Heart left ventricle (tissue), 16 donors: ENCODE results near the gene GNAQ. TPM values are rescaled to one million over a fixed set of nuclear protein-coding genes. Genes with fewer than 3 reads are reported as not detected.

ENCODE experiments used
- ATAC-seq, 4 donors: fragments of 200-7000 bp; cut with Tn5 transposase; one replicate each; pipeline ENCODE4 v1.9.1; 2020 to 2022; ENCODE audit warnings: moderate library complexity in 4 of 4, mild to moderate bottlenecking in 3 of 4, moderate number of reproducible peaks in 1 of 4
- DNase-seq, 5 donors: peaks; one replicate each; pipeline ENCODE4 v3.0.0-alpha.2; 2020
- H3K27ac ChIP-seq, 12 donors: fragments of 200-600 bp; sonication (generic) in 4 of 12; one replicate each; pipeline versions ENCODE4 v1.5.0 to v1.8.0; 2016 to 2022; ENCODE audit warnings: mild to moderate bottlenecking in 2 of 12
- H3K27me3 ChIP-seq, 9 donors: fragments of 200-600 bp; sonication (generic) in 2 of 9; one replicate each; pipeline versions ENCODE4 v1.5.1 to v1.8.0; 2016 to 2022; ENCODE audit warnings: mild to moderate bottlenecking in 3 of 9
- H3K36me3 ChIP-seq, 9 donors: fragments of 200-600 bp; sonication (generic) in 2 of 9; one replicate each; pipeline versions ENCODE4 v1.5.0 to v1.8.0; 2018 to 2022; ENCODE audit warnings: mild to moderate bottlenecking in 2 of 9
- H3K4me1 ChIP-seq, 12 donors: fragments of 200-600 bp; sonication (generic) in 4 of 12; one replicate each; pipeline versions ENCODE4 v1.5.0 to v1.8.0; 2016 to 2022; ENCODE audit warnings: mild to moderate bottlenecking in 3 of 12
- H3K4me3 ChIP-seq, 12 donors: fragments of 200-600 bp; sonication (generic) in 4 of 12; one replicate each; pipeline versions ENCODE4 v1.5.0 to v1.8.0; 2017 to 2022; ENCODE audit warnings: mild to moderate bottlenecking in 9 of 12, moderate library complexity in 4 of 12
- H3K9me3 ChIP-seq, 12 donors: fragments of 200-600 bp; sonication (generic) in 4 of 12; one replicate each; pipeline versions ENCODE4 v1.5.0 to v1.8.0; 2016 to 2022; ENCODE audit warnings: mild to moderate bottlenecking in 1 of 12
- POLR2A ChIP-seq, 2 donors: fragments of 450-650 bp; IDR thresholded peaks; one replicate each; pipeline ENCODE4 v1.6.1; 2017; ENCODE audit warnings: antibody characterized with exemption in 2 of 2, mild to moderate bottlenecking in 2 of 2, moderate library complexity in 2 of 2
- WGBS, 4 donors: extraction: QIAGEN DNeasy Blood & Tissue Kit in 2 of 4; methylation state at CpG; one replicate each; pipeline versions ENCODE4 v1.1.5 to v1.1.7; 2013 to 2018; 5-methylcytosine and 5-hydroxymethylcytosine counted together
- intact Hi-C, 10 donors: fragments of 100-400 bp; cut with DNase I; formaldehyde crosslinking; loops; one replicate each; pipeline versions ENCODE4 v1.11.1 to v1.14.2; 2022
- polyA plus RNA-seq, 2 donors: library from polyadenylated mRNA; stranded (reverse); fragments of 200-250 nt; gene quantifications; one replicate each; pipeline ENCODE4 v1.2.3, GENCODE V29; 2013
- total RNA-seq, 9 donors: library from RNA; depleted of rRNA in 2 of 9; stranded (reverse); fragments of >200 nt in 2 of 9; fragmentation: NEBNext Ultra II Directional in 3 of 9; extraction: Animal tissue kit (Norgen Biotek cat#: 25700) in 3 of 9; gene quantifications; one replicate each; pipeline versions ENCODE4 v1.1.0 to v1.2.4, GENCODE V29; 2016 to 2023
- TF ChIP-seq, protein P1 (sequence below), 12 donors: fragments of 200-600 bp; sonication (generic) in 4 of 12; IDR thresholded peaks; one replicate each; pipeline versions ENCODE4 v1.5.0 to v1.8.0; 2018 to 2022; ENCODE audit warnings: antibody characterized with exemption in 12 of 12, mild to moderate bottlenecking in 5 of 12
- donor health status: ischemic (EF 13 %, LVEDD 7.1; RV severe dilation, severe dysfunction).
- donor health status: healthy with polysubstance abuse.
- donor health status: DM: no; HTN: yes; CAD: no.
- donor health status: DM: no; HTN: no; CAD: no.
- donor health status: ischemic (EF 25% LVEDD 6.9; RV normal size, moderate dysfunction).
- donor health status: ischemic (EF 25% LVEDD 5.7; RV mildly dilated, moderate dysfunction).
- donor health status: healthy.
- donor health status: DM: yes; HTN: yes; CAD: no.
- donor health status: ischemic (EF 35%, LVEDD 5.7; RV mildly dilated, moderate dysfunction).
- donor health status: nonischemic (EF 11% LVEDD 7.7; RV severe dilation, severe dysfunction).
- donor health status: DM: yes; HTN: yes; CAD: no.
- donor health status: PGD.
- donor health status: ischemic (EF 29% LVEDD 5.4; RV normal size, mild dysfunction).
- donor health status: nonischemic (EF 23%, LVEDD 6.1; RV moderate dilation, normal function).

The GNAQ gene
- total and polyA plus RNA-seq, 11 donors = 4.8 to 34.1 (median 11.3) TPM

GRCh38 chr9:77938163-77938562 is 93.4 kb downstream of the GNAQ start:
- H3K4me1 ChIP-seq = peaks cover 0 to 61% (median 0%) of the 10 kb centered on the region in 12 donors
- WGBS, 4 donors = 95 to 99% (median 96%) methylated on average over 2 of the region's 2 CpGs
- no peak overlapping the region for H3K27ac ChIP-seq

GRCh38 chr9:77935974-77936373 is 95.6 kb downstream of the GNAQ start:
- no peak for DNase-seq
- ATAC-seq = no peak
- 47 to 71% (median 52%) methylated on average over 3 of the region's 3 CpGs for WGBS, 4 donors
- peak overlapping the region in 1 of 12 donors; percentile 85 for H3K27ac ChIP-seq
- H3K4me1 ChIP-seq = peaks cover 0 to 55% (median 0%) of the 10 kb centered on the region in 12 donors
- no peaks in the 10 kb centered on the region for H3K27me3 ChIP-seq
- H3K9me3 ChIP-seq = no peaks in the 10 kb centered on the region
- H3K36me3 ChIP-seq = no peaks in the 10 kb centered on the region
- no peak for TF ChIP-seq POLR2A (IDR thresholded peaks at IDR 0.05)
- TF ChIP-seq, protein P1, sequence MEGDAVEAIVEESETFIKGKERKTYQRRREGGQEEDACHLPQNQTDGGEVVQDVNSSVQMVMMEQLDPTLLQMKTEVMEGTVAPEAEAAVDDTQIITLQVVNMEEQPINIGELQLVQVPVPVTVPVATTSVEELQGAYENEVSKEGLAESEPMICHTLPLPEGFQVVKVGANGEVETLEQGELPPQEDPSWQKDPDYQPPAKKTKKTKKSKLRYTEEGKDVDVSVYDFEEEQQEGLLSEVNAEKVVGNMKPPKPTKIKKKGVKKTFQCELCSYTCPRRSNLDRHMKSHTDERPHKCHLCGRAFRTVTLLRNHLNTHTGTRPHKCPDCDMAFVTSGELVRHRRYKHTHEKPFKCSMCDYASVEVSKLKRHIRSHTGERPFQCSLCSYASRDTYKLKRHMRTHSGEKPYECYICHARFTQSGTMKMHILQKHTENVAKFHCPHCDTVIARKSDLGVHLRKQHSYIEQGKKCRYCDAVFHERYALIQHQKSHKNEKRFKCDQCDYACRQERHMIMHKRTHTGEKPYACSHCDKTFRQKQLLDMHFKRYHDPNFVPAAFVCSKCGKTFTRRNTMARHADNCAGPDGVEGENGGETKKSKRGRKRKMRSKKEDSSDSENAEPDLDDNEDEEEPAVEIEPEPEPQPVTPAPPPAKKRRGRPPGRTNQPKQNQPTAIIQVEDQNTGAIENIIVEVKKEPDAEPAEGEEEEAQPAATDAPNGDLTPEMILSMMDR (IDR thresholded peaks at IDR 0.05) = no peak
- intact Hi-C loops = no loop called here
- no peak overlapping the region for H3K4me3 ChIP-seq

More at GRCh38 chr9:77938163-77938562, 93.4 kb downstream of the GNAQ start:
- no peaks in the 10 kb centered on the region for H3K9me3 ChIP-seq
- intact Hi-C loops = no loop called here
- no peaks in the 10 kb centered on the region for H3K27me3 ChIP-seq
- no peak for DNase-seq
- TF ChIP-seq, protein P1 (IDR thresholded peaks at IDR 0.05) = no peak
- no peaks in the 10 kb centered on the region for H3K36me3 ChIP-seq
- H3K4me3 ChIP-seq = no peak overlapping the region
- no peak for ATAC-seq

DNA sequence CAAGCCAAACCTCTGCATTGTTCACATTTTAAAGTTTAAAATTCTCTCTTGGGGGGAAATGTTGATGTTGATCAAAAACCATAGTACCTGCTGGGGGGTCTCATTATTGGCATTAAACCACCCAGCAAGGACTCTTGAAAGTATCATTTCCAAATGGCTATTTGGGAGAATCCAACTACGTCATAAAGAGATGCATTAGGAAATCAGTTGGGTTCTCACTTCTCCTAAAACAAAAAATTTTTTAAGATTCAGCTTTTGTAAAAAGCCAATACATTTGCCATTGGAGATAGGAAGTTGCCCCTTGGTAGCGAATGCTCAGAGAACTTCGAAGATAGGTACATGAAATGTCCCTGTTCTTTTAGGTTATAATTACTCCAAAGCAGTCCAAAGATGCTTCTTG is 96.4 kb downstream of the GNAQ start:
- DNase-seq (no peak), ATAC-seq (no peak)
- no peaks in the 10 kb centered on the region for H3K9me3 ChIP-seq
- WGBS, 4 donors = 91 to 96% (median 95%) methylated on average over 3 of the region's 3 CpGs
- intact Hi-C loops = no loop called here
- H3K36me3 ChIP-seq = no peaks in the 10 kb centered on the region
- H3K4me3 ChIP-seq = no peak overlapping the region
- no peaks in the 10 kb centered on the region for H3K27me3 ChIP-seq
- peak overlapping the region in 1 of 12 donors; percentile 85 for H3K27ac ChIP-seq
- TF ChIP-seq, protein P1 (IDR thresholded peaks at IDR 0.05) = no peak
- TF ChIP-seq POLR2A (IDR thresholded peaks at IDR 0.05) = no peak
- H3K4me1 ChIP-seq = peaks cover 0 to 55% (median 0%) of the 10 kb centered on the region in 12 donors

- no peak for ATAC-seq
- WGBS, 4 donors = 93 to 94% (median 94%) methylated on average over 8 of the region's 8 CpGs
- peaks cover 0 to 2% (median 0%) of the 10 kb centered on the region in 9 donors for H3K36me3 ChIP-seq
- no peak overlapping the region for H3K4me3 ChIP-seq
- H3K9me3 ChIP-seq = no peaks in the 10 kb centered on the region
- H3K27ac ChIP-seq = peak overlapping the region in 1 of 12 donors; percentile 85
- intact Hi-C loops = loop anchor here in 1 of 10 donors (5.0 kb wide), 1 partner anchor 87 kb away; no protein-coding TSS in a partner anchor
- peaks cover 0 to 47% (median 0%) of the 10 kb centered on the region in 12 donors for H3K4me1 ChIP-seq
- H3K27me3 ChIP-seq = no peaks in the 10 kb centered on the region
- DNase-seq = no peak
- TF ChIP-seq, protein P1 (IDR thresholded peaks at IDR 0.05) = no peak
- TF ChIP-seq POLR2A (IDR thresholded peaks at IDR 0.05) = no peak
These were observed 97.6 kb downstream of the GNAQ start for GRCh38 chr9:77933976-77934375.
